ENCODE measurements around the gene RBM10.

The RBM10 gene

GRCh38 chrX:47200385-47201150 is 55.5 kb downstream of the RBM10 start:
- DNase-seq, result no peak

- DNase-seq, result no peak
Observed at GRCh38 chrX:47201345-47201944, 56.4 kb downstream of the RBM10 start.

GRCh38 chrX:47202316-47202715 is 57.3 kb downstream of the RBM10 start:
- DNase-seq, result no peak

GRCh38 chrX:47202877-47203276 is 57.9 kb downstream of the RBM10 start:
- DNase-seq, result no peak

GRCh38 chrX:47204970-47205369 is 59.9 kb downstream of the RBM10 start:
- DNase-seq, result no peak

- DNase-seq, result no peak
Observed at GRCh38 chrX:47206316-47206715, 61.3 kb downstream of the RBM10 start.

- DNase-seq, result no peak
Observed at GRCh38 chrX:47208108-47208507, 63.1 kb downstream of the RBM10 start.

- no peak for DNase-seq
Observed at GRCh38 chrX:47209508-47210238, 64.7 kb downstream of the RBM10 start.

GRCh38 chrX:47210661-47211425 is 65.8 kb downstream of the RBM10 start:
- no peak for DNase-seq

GRCh38 chrX:47212381-47213293 is 67.6 kb downstream of the RBM10 start:
- no peak for DNase-seq

- no peak for DNase-seq
Observed at GRCh38 chrX:47214435-47215077, 69.5 kb downstream of the RBM10 start.

- no peak for DNase-seq
Observed at GRCh38 chrX:47215291-47215900, 70.4 kb downstream of the RBM10 start.

GRCh38 chrX:47216393-47216925 is 71.4 kb downstream of the RBM10 start:
- DNase-seq, result no peak

GRCh38 chrX:47217121-47217851 is 72.3 kb downstream of the RBM10 start:
- peak; percentile 53 for DNase-seq

- DNase-seq, result peak; percentile 96
Observed at GRCh38 chrX:47217852-47218279, 72.8 kb downstream of the RBM10 start.

- DNase-seq, result peak; percentile 67
Observed at GRCh38 chrX:47218280-47218919, 73.4 kb downstream of the RBM10 start, which contains the start of gene CDK16. TSS of gene CDK16 (plus strand) at chrX:47218681. CDS start at chrX:47223558, 4,877 bp downstream.

GRCh38 chrX:47218920-47219815 is 74.1 kb downstream of the RBM10 start:
- no peak for DNase-seq

- DNase-seq, result no peak
Observed at GRCh38 chrX:47221756-47222155, 76.7 kb downstream of the RBM10 start.

Data from MV-4-11 (cell line).